ENCODE data around the gene ACD.
A peak's percentile ranks its signal among the peaks of the same experiment; 100 is the strongest.

ACD gene

GRCh38 chr16:67653789-67654402 lies 6.2 kb downstream of the ACD start (continued):
- peak; percentile 87 for TF ChIP-seq REST (tag by site-specific recombination; IDR thresholded peaks at IDR 0.05)

GRCh38 chr16:67653128-67653788 lies 6.8 kb downstream of the ACD start:
- H3K9me3 ChIP-seq (ENCODE audit: control insufficient read depth, insufficient read depth, low read depth, low read length): no peaks in the 10 kb centered on the region
- CTCF ChIA-PET: interaction anchor here (1.2 kb wide), 1 partner anchor 10 kb away, joined by 4 read pairs; no protein-coding TSS in a partner anchor
- H3K4me3 ChIP-seq (ENCODE audit: low read depth, low read length): peak overlapping the region; percentile 42
- H3K27ac ChIP-seq (ENCODE audit: extremely low read depth, low read depth, low read length): no peak overlapping the region; the same call in 1 of the 2 replicates
- H3K4me1 ChIP-seq (ENCODE audit: control insufficient read depth, insufficient read depth, low read length): peaks cover 4% of the 10 kb centered on the region; the same call in 1 of the 2 replicates
- POLR2A ChIA-PET: no interaction called here
- peaks cover 0 to 36% of the 10 kb centered on the region in 2 experiments; a peak in 1 of 3 replicates for H3K36me3 ChIP-seq (ENCODE audit: control insufficient read depth in 2 of 2, insufficient read depth in 1 of 2, low read length in 2 of 2)
- TF ChIP-seq PRDM4 (tag by site-specific recombination; IDR thresholded peaks at IDR 0.05) (0 out of 2 replicates have a peak, but pooled peaks have one; percentile 27), ZSCAN30 (tag by site-specific recombination; IDR thresholded peaks at IDR 0.05) (no peak), ZNF747 (tag by site-specific recombination; IDR thresholded peaks at IDR 0.05) (no peak), ZNF335 (tag by site-specific recombination; conservative IDR thresholded peaks at IDR 0.05) (peak; percentile 56), ZNF514 (tag by site-specific recombination; IDR thresholded peaks at IDR 0.05) (no peak), PRDM2 (tag by site-specific recombination; IDR thresholded peaks at IDR 0.05; ENCODE audit: borderline replicate concordance) (0 out of 2 replicates have a peak, but pooled peaks have one; percentile 41), ZNF561 (tag by site-specific recombination; IDR thresholded peaks at IDR 0.05; ENCODE audit: borderline replicate concordance) (0 out of 2 replicates have a peak, but pooled peaks have one; percentile 33), ZFHX2 (tag by site-specific recombination; conservative IDR thresholded peaks at IDR 0.05) (peak; percentile 92), GLIS2 (tag by site-specific recombination; IDR thresholded peaks at IDR 0.05) (peak; percentile 86), ZNF777 (tag by site-specific recombination; IDR thresholded peaks at IDR 0.05; ENCODE audit: borderline replicate concordance) (no peak), ZNF202 (tag by site-specific recombination; IDR thresholded peaks at IDR 0.05; ENCODE audit: borderline replicate concordance) (no peak), EGR2 (tag by site-specific recombination; IDR thresholded peaks at IDR 0.05; ENCODE audit: low read depth) (peak; percentile 65), MEIS1 (CRISPR knock-in tag; IDR thresholded peaks at IDR 0.05; ENCODE audit: borderline replicate concordance) (no peak), ZNF398 (tag by site-specific recombination; IDR thresholded peaks at IDR 0.05) (peak; percentile 46; the same call in 1 of the 2 replicates), ZNF776 (tag by site-specific recombination; IDR thresholded peaks at IDR 0.05; ENCODE audit: borderline replicate concordance) (0 out of 2 replicates have a peak, but pooled peaks have one; percentile 13), BCL11B (tag by site-specific recombination; IDR thresholded peaks at IDR 0.05; ENCODE audit: low read depth) (no peak), ZIC2 (tag by site-specific recombination; IDR thresholded peaks at IDR 0.05) (peak; percentile 57), ZNF221 (tag by site-specific recombination; IDR thresholded peaks at IDR 0.05; ENCODE audit: borderline replicate concordance) (no peak), ZNF169 (tag by site-specific recombination; IDR thresholded peaks at IDR 0.05) (no peak)

All from HEK293 (cell line).